Transverse colon (tissue), 4 donors: ENCODE measurements around the gene CD300A. TPM values are rescaled to one million over a fixed set of nuclear protein-coding genes. Genes with fewer than 3 reads are reported as not detected.

ENCODE experiments used
- DNase-seq: peaks from one replicate; pipeline ENCODE4 v3.0.0-alpha.2; 2019
- H3K27ac ChIP-seq, 4 donors: fragments of 200-600 bp; sonication (generic); 2 replicates each; pipeline ENCODE4 v1.5.1; 2016 to 2018; ENCODE audit warnings: inconsistent platforms in 4 of 4
- H3K27me3 ChIP-seq: fragments of 200-600 bp; sonication (generic); 2 replicates; pipeline ENCODE4 v1.5.1; 2017; ENCODE audit warnings: inconsistent platforms
- H3K36me3 ChIP-seq, 4 donors: fragments of 200-600 bp; sonication (generic); 2 replicates each; pipeline ENCODE4 v1.5.1; 2017 to 2019; ENCODE audit warnings: inconsistent platforms in 4 of 4
- H3K4me1 ChIP-seq, 4 donors: fragments of 200-600 bp; sonication (generic); 2 replicates each; pipeline ENCODE4 v1.5.1; 2017 to 2020; ENCODE audit warnings: inconsistent platforms in 4 of 4
- H3K4me3 ChIP-seq, 4 donors: fragments of 200-600 bp; sonication (generic); 1 replicate in 1 of 4; 2 replicates in 3 of 4; pipeline versions ENCODE4 v1.5.1 to v1.6.1; 2017 to 2019; ENCODE audit warnings: inconsistent platforms in 4 of 4
- H3K9me3 ChIP-seq, 2 donors: fragments of 200-600 bp; sonication (generic); 2 replicates each; pipeline ENCODE4 v1.5.1; 2017 to 2019; ENCODE audit warnings: inconsistent platforms in 2 of 2
- CTCF ChIP-seq, 5 experiments: fragments of 200-600 bp in 3 of 5; fragments of 450-650 bp in 2 of 5; sonication (generic) in 3 of 5; IDR thresholded peaks; 1 replicate in 2 of 5; 2 replicates in 3 of 5; pipeline ENCODE4 v1.5.1; 2016 to 2017; ENCODE audit warnings: antibody characterized with exemption in 5 of 5, inconsistent platforms in 3 of 5, mild to moderate bottlenecking in 2 of 5, moderate library complexity in 1 of 5
- EP300 ChIP-seq: sonication (generic); formaldehyde crosslinking; IDR thresholded peaks from one replicate; pipeline ENCODE4 v1.6.1; 2017; ENCODE audit warnings: antibody characterized with exemption, low read depth
- POLR2A ChIP-seq: fragments of 450-650 bp; IDR thresholded peaks from one replicate; pipeline ENCODE4 v1.6.1; 2016; ENCODE audit warnings: antibody characterized with exemption, mild to moderate bottlenecking, moderate library complexity
- POLR2AphosphoS5 ChIP-seq, 3 donors: sonication (generic); formaldehyde crosslinking; IDR thresholded peaks; one replicate each; pipeline ENCODE4 v1.6.1; 2016; ENCODE audit warnings: antibody characterized with exemption in 3 of 3
- WGBS, 2 donors: methylation state at CpG; one replicate each; pipeline ENCODE4 v1.1.5; 2018; ENCODE audit warnings: low coverage in 1 of 2; 5-methylcytosine and 5-hydroxymethylcytosine counted together
- in situ Hi-C, 4 donors: fragments of 200-750 bp; cut with MboI; loops; one replicate each; pipeline versions ENCODE4 v1.15.0 to v1.15.1; 2017; ENCODE audit warnings: low sequenced_read_pairs in 3 of 4, low pct_ligation_motif_present in 1 of 4, low pct_unique_long_range_greater_than_20kb in 1 of 4
- intact Hi-C: fragments of 100-400 bp; cut with DNase I; formaldehyde crosslinking; loops from one replicate; pipeline ENCODE4 v1.15.1; 2023; ENCODE audit warnings: low total_unique reads
- total RNA-seq, 4 donors: library from RNA; depleted of rRNA; stranded (reverse); fragments of >200 nt; gene quantifications; one replicate each; pipeline ENCODE4 v1.1.0, GENCODE V29; 2016

CD300A gene
- total RNA-seq, 4 donors from 2014 or later = 3.1 to 5.1 TPM; not detected in 2

GRCh38 chr17:74465378-74466110 is 890 bp upstream of the CD300A start:
- TF ChIP-seq POLR2A (no peak), EP300 (no peak), CTCF (IDR thresholded peaks at IDR 0.05) (no peak), POLR2AphosphoS5 (IDR thresholded peaks at IDR 0.05) (no peak)
- WGBS, 2 donors = 80 to 93% methylated on average over 4 to 8 of the region's 8 CpGs
- Histone ChIP-seq H3K27me3 (peaks cover 18% of the 10 kb centered on the region), H3K9me3 (no peaks in the 10 kb centered on the region), H3K27ac (peak overlapping the region; percentile 48 to 71 (median 64)), H3K4me3 (no peak overlapping the region), H3K36me3 (no peaks in the 10 kb centered on the region), H3K4me1 (peaks cover 0 to 4% (median 1%) of the 10 kb centered on the region in 4 donors)
- intact Hi-C loops = no loop called here
- DNase-seq = no peak
- in situ Hi-C loops = no loop called here

GRCh38 chr17:74466828-74467184 is 372 bp downstream of the CD300A start:
- no peaks in the 10 kb centered on the region for H3K9me3 ChIP-seq
- 27 to 46% methylated on average over 3 to 10 of the region's 11 CpGs for WGBS, 2 donors
- H3K4me1 ChIP-seq = peaks cover 0 to 4% (median 1%) of the 10 kb centered on the region in 4 donors
- peaks cover 18% of the 10 kb centered on the region for H3K27me3 ChIP-seq
- H3K36me3 ChIP-seq = no peaks in the 10 kb centered on the region
- in situ Hi-C loops = no loop called here
- peak overlapping the region in 2 of 4 donors; percentile 24 to 34 for H3K4me3 ChIP-seq
- DNase-seq = no peak
- TF ChIP-seq POLR2AphosphoS5 (IDR thresholded peaks at IDR 0.05) = no peak
- no peak for TF ChIP-seq POLR2A
- TF ChIP-seq CTCF (IDR thresholded peaks at IDR 0.05) = no peak
- TF ChIP-seq EP300 = no peak
- intact Hi-C loops = no loop called here
- peak overlapping the region; percentile 48 to 71 (median 64) for H3K27ac ChIP-seq

- H3K9me3 ChIP-seq = no peaks in the 10 kb centered on the region
- peaks cover 18% of the 10 kb centered on the region for H3K27me3 ChIP-seq
- peak overlapping the region in 2 of 4 donors; percentile 24 to 34 for H3K4me3 ChIP-seq
- H3K36me3 ChIP-seq = no peaks in the 10 kb centered on the region
- H3K27ac ChIP-seq = peak overlapping the region; percentile 48 to 71 (median 64)
- intact Hi-C loops = no loop called here
- in situ Hi-C loops = no loop called here
- peak; percentile 53 for DNase-seq
- WGBS, 2 donors = 53 to 58% methylated on average over 7 to 21 of the region's 21 CpGs
- TF ChIP-seq POLR2A = peak; percentile 12
- TF ChIP-seq CTCF (IDR thresholded peaks at IDR 0.05) = no peak
- TF ChIP-seq POLR2AphosphoS5 (IDR thresholded peaks at IDR 0.05) = peak in 2 of 3 donors; percentile 30 to 58
- H3K4me1 ChIP-seq = peaks cover 0 to 4% (median 1%) of the 10 kb centered on the region in 4 donors
Observed at GRCh38 chr17:74467221-74467951, 952 bp downstream of the CD300A start.

GRCh38 chr17:74471341-74471740 is 4.9 kb downstream of the CD300A start:
- WGBS, 2 donors = 88 to 97% methylated on average over 3 of the region's 3 CpGs
- H3K27ac ChIP-seq = no peak overlapping the region
- TF ChIP-seq CTCF (IDR thresholded peaks at IDR 0.05) (no peak), POLR2A (no peak), EP300 (no peak), POLR2AphosphoS5 (IDR thresholded peaks at IDR 0.05) (no peak)
- DNase-seq = no peak
- peaks cover 22% of the 10 kb centered on the region for H3K27me3 ChIP-seq
- H3K36me3 ChIP-seq = no peaks in the 10 kb centered on the region
- no peaks in the 10 kb centered on the region for H3K9me3 ChIP-seq
- H3K4me1 ChIP-seq = no peaks in the 10 kb centered on the region
- H3K4me3 ChIP-seq = no peak overlapping the region
- in situ Hi-C loops (no loop called here), intact Hi-C loops (no loop called here)
